ENCODE measurements around the gene RASGEF1C.

RASGEF1C gene

GRCh38 chr5:180117000-180117725 lies 91.8 kb downstream of the RASGEF1C start:
- peak; percentile 54 for TF ChIP-seq CTCF (conservative IDR thresholded peaks at IDR 0.05; ENCODE audit: low read depth)
- H3K27ac ChIP-seq, result no peak overlapping the region
- CTCF ChIA-PET, result interaction anchor here (0.6 to 2.3 kb wide), 16 partner anchors 7 to 1781 kb away, joined by 3 to 15 read pairs (median 4); partner anchors contain the start of gene RASGEF1C
- DNase-seq (ENCODE audit: low spot score), result peak; percentile 72
- POLR2A ChIA-PET (ENCODE audit: low non-redundant PET), result interaction anchor here (0.5 kb wide), 1 partner anchor 637 kb away, joined by 4 read pairs; no protein-coding TSS in a partner anchor

DNA sequence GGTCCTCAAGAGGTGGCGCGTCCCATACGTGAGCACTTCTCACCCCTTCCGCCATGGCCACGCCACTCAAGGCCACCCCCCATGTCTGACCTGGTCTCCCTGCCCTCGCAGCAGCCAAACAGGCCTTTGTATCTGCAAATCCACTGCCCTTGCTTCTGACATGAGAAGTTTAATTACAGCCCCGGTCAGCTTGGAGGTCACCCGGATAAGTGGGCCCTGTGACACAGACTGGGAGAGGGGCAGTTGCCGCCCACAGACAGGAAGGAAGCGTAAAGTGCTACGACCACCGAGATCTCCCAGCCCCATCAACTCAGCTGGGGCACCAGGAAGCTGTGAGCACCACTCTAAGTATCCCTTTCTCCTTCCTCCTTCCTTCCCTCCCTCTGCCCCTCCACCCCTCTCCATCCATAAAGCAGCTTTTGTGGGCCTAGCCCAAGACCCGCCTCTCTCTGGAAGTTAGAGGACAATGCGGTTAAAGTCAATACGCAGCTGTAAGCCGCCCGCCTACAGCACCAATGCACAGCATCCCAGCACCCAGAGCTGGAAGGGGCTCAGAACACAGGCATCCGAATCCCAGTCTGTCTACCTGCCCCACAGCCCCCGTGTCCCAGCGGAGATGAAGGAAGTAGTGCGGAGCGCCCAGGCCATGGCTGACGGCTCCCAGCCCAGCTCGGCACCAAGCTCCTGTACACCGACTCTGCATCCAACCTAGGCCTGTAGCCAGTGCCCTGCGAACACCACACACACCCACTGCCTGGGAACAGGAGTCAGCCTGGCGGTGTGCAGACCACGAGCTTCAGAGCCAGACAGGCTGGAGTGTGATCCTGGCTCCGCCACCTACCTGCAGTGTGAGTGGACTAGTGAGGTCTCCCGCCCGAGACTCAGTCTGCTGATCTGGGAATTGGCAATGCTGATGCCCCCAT lies 92.7 kb downstream of the RASGEF1C start:
- DNase-seq (ENCODE audit: low spot score), result no peak
- POLR2A ChIA-PET (ENCODE audit: low non-redundant PET), result interaction anchor here (0.5 kb wide), 1 partner anchor 637 kb away, joined by 4 read pairs; no protein-coding TSS in a partner anchor
- H3K27ac ChIP-seq, result no peak overlapping the region
- no peak for TF ChIP-seq CTCF (conservative IDR thresholded peaks at IDR 0.05; ENCODE audit: low read depth)
- CTCF ChIA-PET, result interaction anchor here (0.6 to 2.3 kb wide), 15 partner anchors 8 to 1780 kb away, joined by 3 to 15 read pairs (median 4); partner anchors contain the start of gene RASGEF1C

- CTCF ChIA-PET, result interaction anchor here (0.5 to 1.8 kb wide), 4 partner anchors 10 to 511 kb away, joined by 3 to 9 read pairs (median 6); no protein-coding TSS in a partner anchor
- POLR2A ChIA-PET (ENCODE audit: low non-redundant PET), result no interaction called here
- TF ChIP-seq CTCF (conservative IDR thresholded peaks at IDR 0.05; ENCODE audit: low read depth), result no peak
- no peak overlapping the region for H3K27ac ChIP-seq
- DNase-seq (ENCODE audit: low spot score), result no peak
These were observed 93.5 kb downstream of the RASGEF1C start for GRCh38 chr5:180115326-180116076.

GRCh38 chr5:180114304-180115003 lies 94.6 kb downstream of the RASGEF1C start:
- ChIA-PET CTCF (no interaction called here), POLR2A (ENCODE audit: low non-redundant PET) (no interaction called here)
- no peak for TF ChIP-seq CTCF (conservative IDR thresholded peaks at IDR 0.05; ENCODE audit: low read depth)
- no peak overlapping the region for H3K27ac ChIP-seq
- no peak for DNase-seq (ENCODE audit: low spot score)

DNA sequence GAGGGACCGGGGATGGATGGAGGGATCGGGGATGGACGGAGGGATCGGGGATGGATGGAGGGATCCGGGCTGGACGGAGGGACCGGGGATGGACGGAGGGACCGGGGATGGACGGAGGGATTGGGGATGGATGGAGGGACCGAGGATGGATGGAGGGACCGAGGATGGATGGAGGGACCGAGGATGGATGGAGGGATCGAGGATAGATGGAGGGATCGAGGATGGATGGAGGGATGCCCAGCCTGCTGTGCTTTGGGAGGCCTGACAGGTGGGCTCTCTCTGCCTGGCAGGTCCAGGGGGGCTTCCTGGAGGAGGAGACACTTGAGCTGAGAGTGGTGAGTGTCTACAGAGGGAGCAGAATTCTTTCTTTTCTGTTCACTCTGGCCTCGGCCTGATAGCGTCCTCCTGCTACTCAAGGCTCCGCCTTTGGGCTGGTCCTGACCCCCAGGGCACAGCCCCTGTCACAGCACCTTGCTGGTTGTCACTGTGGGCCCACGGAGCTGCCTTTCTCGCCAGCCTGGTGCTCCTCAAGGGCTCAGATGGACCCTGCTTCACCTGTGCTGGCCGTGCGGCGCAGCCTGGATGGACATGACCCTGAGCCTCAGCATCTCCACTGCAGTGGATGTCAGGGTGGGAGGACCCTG lies 95.2 kb downstream of the RASGEF1C start:
- ChIA-PET POLR2A (ENCODE audit: low non-redundant PET) (no interaction called here), CTCF (no interaction called here)
- no peak overlapping the region for H3K27ac ChIP-seq
- DNase-seq (ENCODE audit: low spot score), result no peak
- TF ChIP-seq CTCF (conservative IDR thresholded peaks at IDR 0.05; ENCODE audit: low read depth), result no peak
